ENCODE measurements around the gene BTBD9. TPM values are rescaled to one million over a fixed set of nuclear protein-coding genes. Genes with fewer than 3 reads are reported as not detected.
A peak's percentile ranks its signal among the peaks of the same experiment; 100 is the strongest.

Gene BTBD9
- total and polyA plus RNA-seq, 2 of the 13 experiments (the other 11 are each of a cell fraction or from before 2014, with no cell fraction given), result 1.2 to 3.0 TPM

DNA sequence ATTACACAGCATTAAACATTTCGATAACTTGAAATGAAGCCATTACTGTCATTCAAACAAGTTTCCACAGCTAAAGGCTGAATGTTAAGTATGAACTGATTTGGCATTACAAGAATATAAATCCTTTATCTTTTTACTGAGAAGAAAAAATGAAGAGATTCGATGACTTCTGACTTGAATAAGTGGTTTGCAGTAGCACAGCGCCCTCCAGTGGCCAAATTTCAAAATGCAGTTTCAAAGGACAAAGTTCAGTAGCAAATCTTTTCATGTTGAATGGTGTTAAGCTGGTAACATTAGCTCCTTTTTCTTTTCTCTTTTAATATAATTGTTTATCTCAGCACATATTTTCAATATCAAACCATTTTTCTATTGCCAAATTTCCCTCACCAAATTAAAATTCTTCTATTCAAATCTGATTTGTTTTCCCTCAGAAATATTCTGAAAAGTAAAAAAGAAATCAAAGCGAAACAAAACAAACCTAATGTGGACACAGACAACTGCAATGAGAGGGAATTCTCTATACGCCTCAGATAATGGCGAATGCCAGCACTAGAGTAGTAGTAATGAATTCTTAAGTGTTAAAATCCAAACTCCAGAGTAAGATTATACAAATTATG, 145.7 kb downstream of the BTBD9 start (continued):
- TF ChIP-seq CREB1 (IDR thresholded peaks at IDR 0.05), result no peak
- TF ChIP-seq CREB1 (CRISPR knock-in tag; IDR thresholded peaks at IDR 0.05), result peak; percentile 27; the same call in 1 of the 2 replicates
- no peak for TF ChIP-seq TP53 (CRISPR knock-in tag; conservative IDR thresholded peaks at IDR 0.05)
- TF ChIP-seq, protein P1, sequence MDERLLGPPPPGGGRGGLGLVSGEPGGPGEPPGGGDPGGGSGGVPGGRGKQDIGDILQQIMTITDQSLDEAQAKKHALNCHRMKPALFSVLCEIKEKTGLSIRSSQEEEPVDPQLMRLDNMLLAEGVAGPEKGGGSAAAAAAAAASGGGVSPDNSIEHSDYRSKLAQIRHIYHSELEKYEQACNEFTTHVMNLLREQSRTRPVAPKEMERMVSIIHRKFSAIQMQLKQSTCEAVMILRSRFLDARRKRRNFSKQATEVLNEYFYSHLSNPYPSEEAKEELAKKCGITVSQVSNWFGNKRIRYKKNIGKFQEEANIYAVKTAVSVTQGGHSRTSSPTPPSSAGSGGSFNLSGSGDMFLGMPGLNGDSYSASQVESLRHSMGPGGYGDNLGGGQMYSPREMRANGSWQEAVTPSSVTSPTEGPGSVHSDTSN (CRISPR knock-in tag; IDR thresholded peaks at IDR 0.05), result no peak
- TF ChIP-seq ZNF83 (CRISPR knock-in tag; IDR thresholded peaks at IDR 0.05; ENCODE audit: borderline replicate concordance), result no peak
- TF ChIP-seq SP140L (CRISPR knock-in tag; IDR thresholded peaks at IDR 0.05; ENCODE audit: borderline replicate concordance), result 0 out of 2 replicates have a peak, but pooled peaks have one; percentile 7
- TF ChIP-seq, protein P2, sequence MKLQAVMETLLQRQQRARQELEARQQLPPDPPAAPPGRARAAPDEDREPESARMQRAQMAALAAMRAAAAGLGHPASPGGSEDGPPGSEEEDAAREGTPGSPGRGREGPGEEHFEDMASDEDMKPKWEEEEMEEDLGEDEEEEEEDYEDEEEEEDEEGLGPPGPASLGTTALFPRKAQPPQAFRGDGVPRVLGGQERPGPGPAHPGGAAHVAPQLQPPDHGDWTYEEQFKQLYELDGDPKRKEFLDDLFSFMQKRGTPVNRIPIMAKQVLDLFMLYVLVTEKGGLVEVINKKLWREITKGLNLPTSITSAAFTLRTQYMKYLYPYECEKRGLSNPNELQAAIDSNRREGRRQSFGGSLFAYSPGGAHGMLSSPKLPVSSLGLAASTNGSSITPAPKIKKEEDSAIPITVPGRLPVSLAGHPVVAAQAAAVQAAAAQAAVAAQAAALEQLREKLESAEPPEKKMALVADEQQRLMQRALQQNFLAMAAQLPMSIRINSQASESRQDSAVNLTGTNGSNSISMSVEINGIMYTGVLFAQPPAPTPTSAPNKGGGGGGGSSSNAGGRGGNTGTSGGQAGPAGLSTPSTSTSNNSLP (IDR thresholded peaks at IDR 0.05; ENCODE audit: low read depth, low read length), result 0 out of 2 replicates have a peak, but pooled peaks have one; percentile 34
- peak; percentile 61 for TF ChIP-seq HNF4A (CRISPR knock-in tag; IDR thresholded peaks at IDR 0.05)
- no peak for TF ChIP-seq ZNF430 (CRISPR knock-in tag; IDR thresholded peaks at IDR 0.05)
- TF ChIP-seq KLF16 (CRISPR knock-in tag; IDR thresholded peaks at IDR 0.05), result 0 out of 4 replicates have a peak, but pooled peaks of 1 of the 2 experiments have one; percentile 40
- no peak for TF ChIP-seq CBX5 (CRISPR knock-in tag; IDR thresholded peaks at IDR 0.05; ENCODE audit: borderline replicate concordance)
- peak; percentile 35 to 60 for TF ChIP-seq MAFK (conservative IDR thresholded peaks at IDR 0.05 in 1 of 2, IDR thresholded peaks at IDR 0.05 in 1 of 2; ENCODE audit: low read length in 2 of 2)
- no peak for TF ChIP-seq FLYWCH1 (CRISPR knock-in tag; IDR thresholded peaks at IDR 0.05)
- peak; percentile 78 for TF ChIP-seq RAD21 (CRISPR knock-in tag; IDR thresholded peaks at IDR 0.05)
- TF ChIP-seq, protein P3, sequence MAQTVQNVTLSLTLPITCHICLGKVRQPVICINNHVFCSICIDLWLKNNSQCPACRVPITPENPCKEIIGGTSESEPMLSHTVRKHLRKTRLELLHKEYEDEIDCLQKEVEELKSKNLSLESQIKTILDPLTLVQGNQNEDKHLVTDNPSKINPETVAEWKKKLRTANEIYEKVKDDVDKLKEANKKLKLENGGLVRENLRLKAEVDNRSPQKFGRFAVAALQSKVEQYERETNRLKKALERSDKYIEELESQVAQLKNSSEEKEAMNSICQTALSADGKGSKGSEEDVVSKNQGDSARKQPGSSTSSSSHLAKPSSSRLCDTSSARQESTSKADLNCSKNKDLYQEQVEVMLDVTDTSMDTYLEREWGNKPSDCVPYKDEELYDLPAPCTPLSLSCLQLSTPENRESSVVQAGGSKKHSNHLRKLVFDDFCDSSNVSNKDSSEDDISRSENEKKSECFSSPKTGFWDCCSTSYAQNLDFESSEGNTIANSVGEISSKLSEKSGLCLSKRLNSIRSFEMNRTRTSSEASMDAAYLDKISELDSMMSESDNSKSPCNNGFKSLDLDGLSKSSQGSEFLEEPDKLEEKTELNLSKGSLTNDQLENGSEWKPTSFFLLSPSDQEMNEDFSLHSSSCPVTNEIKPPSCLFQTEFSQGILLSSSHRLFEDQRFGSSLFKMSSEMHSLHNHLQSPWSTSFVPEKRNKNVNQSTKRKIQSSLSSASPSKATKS (CRISPR knock-in tag; IDR thresholded peaks at IDR 0.05), result no peak
- TF ChIP-seq ZFY (CRISPR knock-in tag; IDR thresholded peaks at IDR 0.05), result no peak
- 0 out of 2 replicates have a peak, but pooled peaks have one; percentile 34 for TF ChIP-seq KLF11 (CRISPR knock-in tag; IDR thresholded peaks at IDR 0.05)
- peak; percentile 39; the same call in 1 of the 2 replicates for TF ChIP-seq MXD4 (CRISPR knock-in tag; IDR thresholded peaks at IDR 0.05)
- TF ChIP-seq SCMH1 (CRISPR knock-in tag; IDR thresholded peaks at IDR 0.05; ENCODE audit: borderline replicate concordance), result no peak
- TF ChIP-seq THRA (CRISPR knock-in tag; IDR thresholded peaks at IDR 0.05; ENCODE audit: borderline replicate concordance), result 0 out of 2 replicates have a peak, but pooled peaks have one; percentile 20
